Measurements from ENCODE around the gene FRMD4A. TPM values are rescaled to one million over a fixed set of nuclear protein-coding genes. Genes with fewer than 3 reads are reported as not detected.

Gene FRMD4A
- total and polyA plus RNA-seq, 8 donors: 6.9 to 25.3 (median 11.3) TPM

GRCh38 chr10:13636776-13637175, 693.9 kb downstream of the FRMD4A start:
- DNase-seq: no peak
- Histone ChIP-seq H3K27me3 (no peaks in the 10 kb centered on the region), H3K9me3 (peaks cover 0 to 1% (median under 1%) of the 10 kb centered on the region in 4 donors), H3K4me3 (no peak overlapping the region), H3K4me1 (peaks cover 0 to 33% (median 14%) of the 10 kb centered on the region in 4 donors), H3K27ac (no peak overlapping the region), H3K36me3 (peaks cover 0 to 38% (median 34%) of the 10 kb centered on the region in 4 donors)
- WGBS, 5 donors: 88 to 98% (median 91%) methylated on average over 4 of the region's 4 CpGs
- no peak for TF ChIP-seq EP300 (IDR thresholded peaks at IDR 0.05)
- TF ChIP-seq CTCF (IDR thresholded peaks at IDR 0.05): no peak
- no peak for TF ChIP-seq POLR2A (IDR thresholded peaks at IDR 0.05)
- TF ChIP-seq POLR2AphosphoS5 (IDR thresholded peaks at IDR 0.05): no peak
- intact Hi-C loops (cut with DNase I; ENCODE audit: low total_unique reads): loop anchor here (5.0 kb wide), 1 partner anchor 231 kb away; no protein-coding TSS in a partner anchor

GRCh38 chr10:13634207-13634606, 696.5 kb downstream of the FRMD4A start:
- Histone ChIP-seq H3K27me3 (no peaks in the 10 kb centered on the region), H3K4me1 (peaks cover 0 to 33% (median 14%) of the 10 kb centered on the region in 4 donors), H3K27ac (peak overlapping the region in 4 of 5 donors; percentile 51 to 85 (median 62)), H3K36me3 (peaks cover 5 to 41% (median 34%) of the 10 kb centered on the region in 4 donors), H3K4me3 (no peak overlapping the region), H3K9me3 (no peaks in the 10 kb centered on the region)
- no peak for TF ChIP-seq CTCF (IDR thresholded peaks at IDR 0.05)
- TF ChIP-seq POLR2AphosphoS5 (IDR thresholded peaks at IDR 0.05): no peak
- TF ChIP-seq EP300 (IDR thresholded peaks at IDR 0.05): no peak
- no peak for TF ChIP-seq POLR2A (IDR thresholded peaks at IDR 0.05)
- intact Hi-C loops (cut with DNase I; ENCODE audit: low total_unique reads): no loop called here
- WGBS, 5 donors: 62 to 82% (median 78%) methylated on average over 6 of the region's 6 CpGs
- DNase-seq: peak in 1 of 2 donors; percentile 70

GRCh38 chr10:13633689-13634088, 697.0 kb downstream of the FRMD4A start:
- 53 to 87% (median 76%) methylated on average over 7 of the region's 7 CpGs for WGBS, 5 donors
- TF ChIP-seq POLR2AphosphoS5 (IDR thresholded peaks at IDR 0.05) (peak in 2 of 3 donors; percentile 24 to 41), POLR2A (IDR thresholded peaks at IDR 0.05) (no peak)
- Histone ChIP-seq H3K27me3 (no peaks in the 10 kb centered on the region), H3K4me1 (peaks cover 0 to 35% (median 14%) of the 10 kb centered on the region in 4 donors), H3K36me3 (peaks cover 5 to 36% (median 29%) of the 10 kb centered on the region in 4 donors), H3K27ac (peak overlapping the region in 4 of 5 donors; percentile 51 to 85 (median 62)), H3K4me3 (no peak overlapping the region), H3K9me3 (no peaks in the 10 kb centered on the region)
- DNase-seq: peak in 1 of 2 donors; percentile 94
- intact Hi-C loops (cut with DNase I; ENCODE audit: low total_unique reads): no loop called here

- Histone ChIP-seq H3K27me3 (no peaks in the 10 kb centered on the region), H3K9me3 (no peaks in the 10 kb centered on the region), H3K4me3 (no peak overlapping the region), H3K27ac (peak overlapping the region in 4 of 5 donors; percentile 51 to 85 (median 62)), H3K4me1 (peaks cover 0 to 42% (median 16%) of the 10 kb centered on the region in 4 donors), H3K36me3 (peaks cover 5 to 31% (median 23%) of the 10 kb centered on the region in 4 donors)
- TF ChIP-seq EP300 (IDR thresholded peaks at IDR 0.05) (no peak), POLR2A (IDR thresholded peaks at IDR 0.05) (no peak), POLR2AphosphoS5 (IDR thresholded peaks at IDR 0.05) (no peak), CTCF (IDR thresholded peaks at IDR 0.05) (no peak)
- DNase-seq: peak in 1 of 2 donors; percentile 29
- intact Hi-C loops (cut with DNase I; ENCODE audit: low total_unique reads): no loop called here
- WGBS, 5 donors: 72 to 93% (median 87%) methylated on average over 5 of the region's 5 CpGs
These were observed 697.8 kb downstream of the FRMD4A start for GRCh38 chr10:13632884-13633440.

GRCh38 chr10:13632440-13632839, 698.3 kb downstream of the FRMD4A start:
- TF ChIP-seq POLR2AphosphoS5 (IDR thresholded peaks at IDR 0.05): no peak
- TF ChIP-seq EP300 (IDR thresholded peaks at IDR 0.05): no peak
- TF ChIP-seq CTCF (IDR thresholded peaks at IDR 0.05): no peak
- intact Hi-C loops (cut with DNase I; ENCODE audit: low total_unique reads): no loop called here

More at GRCh38 chr10:13632440-13632839, 698.3 kb downstream of the FRMD4A start:
- 80 to 90% (median 81%) methylated on average over 3 of the region's 3 CpGs for WGBS, 5 donors
- no peak overlapping the region for H3K4me3 ChIP-seq
- no peaks in the 10 kb centered on the region for H3K9me3 ChIP-seq
- peaks cover 0 to 45% (median 18%) of the 10 kb centered on the region in 4 donors for H3K4me1 ChIP-seq
- H3K27me3 ChIP-seq: no peaks in the 10 kb centered on the region
- peaks cover 5 to 34% (median 25%) of the 10 kb centered on the region in 4 donors for H3K36me3 ChIP-seq
- peak overlapping the region in 2 of 5 donors; percentile 70 to 85 for H3K27ac ChIP-seq
- no peak for DNase-seq

Measured in stomach (tissue), 9 donors.